HG03175 (cell line): ENCODE results near the gene SNX30.

Experiments used
- ATAC-seq: cut with Tn5 transposase; IDR thresholded peaks from one replicate; pipeline ENCODE4 v1.9.1; 2021; ENCODE audit warnings: mild to moderate bottlenecking, moderate library complexity; ENCODE audit not compliant: unreplicated experiment

SNX30 gene

GRCh38 chr9:112873773-112874405, 123.3 kb downstream of the SNX30 start:
- no peak for ATAC-seq

- ATAC-seq, result no peak
Measured at GRCh38 chr9:112878752-112879151, 128.2 kb downstream of the SNX30 start.

- no peak for ATAC-seq
Measured at GRCh38 chr9:112880650-112881049, 130.1 kb downstream of the SNX30 start.

- no peak for ATAC-seq
Measured at GRCh38 chr9:112881331-112881730, 130.8 kb downstream of the SNX30 start.

GRCh38 chr9:112884101-112884500, 133.5 kb downstream of the SNX30 start:
- no peak for ATAC-seq

GRCh38 chr9:112884721-112885120, 134.2 kb downstream of the SNX30 start:
- ATAC-seq, result no peak

- ATAC-seq, result no peak
Measured at GRCh38 chr9:112885324-112885723, 134.8 kb downstream of the SNX30 start.

GRCh38 chr9:112886351-112886750, 135.8 kb downstream of the SNX30 start:
- no peak for ATAC-seq

GRCh38 chr9:112887381-112887780, 136.8 kb downstream of the SNX30 start:
- no peak for ATAC-seq

GRCh38 chr9:112890106-112891081, 139.8 kb downstream of the SNX30 start, which contains the start of gene SLC46A2:
Gene SLC46A2 (minus strand): TSS chr9:112890876. CDS start chr9:112890681, 195 bp downstream.
- ATAC-seq, result no peak

GRCh38 chr9:112891521-112891920, 141.0 kb downstream of the SNX30 start:
- no peak for ATAC-seq

GRCh38 chr9:112892981-112893380, 142.4 kb downstream of the SNX30 start:
- no peak for ATAC-seq

- no peak for ATAC-seq
Measured at GRCh38 chr9:112894041-112894440, 143.5 kb downstream of the SNX30 start.

- no peak for ATAC-seq
Measured at GRCh38 chr9:112894699-112895098, 144.1 kb downstream of the SNX30 start.

GRCh38 chr9:112896131-112896530, 145.6 kb downstream of the SNX30 start:
- no peak for ATAC-seq

GRCh38 chr9:112898872-112899311, 148.3 kb downstream of the SNX30 start:
- no peak for ATAC-seq

- ATAC-seq, result no peak
Measured at GRCh38 chr9:112900488-112900887, 149.9 kb downstream of the SNX30 start.

- no peak for ATAC-seq
Measured at GRCh38 chr9:112900901-112901300, 150.3 kb downstream of the SNX30 start.

- ATAC-seq, result no peak
Measured at GRCh38 chr9:112905084-112905483, 154.5 kb downstream of the SNX30 start.

GRCh38 chr9:112911736-112912135, 161.2 kb downstream of the SNX30 start:
- ATAC-seq, result no peak

GRCh38 chr9:112912636-112913035, 162.1 kb downstream of the SNX30 start:
- ATAC-seq, result no peak

- no peak for ATAC-seq
Measured at GRCh38 chr9:112913326-112913725, 162.8 kb downstream of the SNX30 start.
